ENCODE results near the gene ASAP3.

The ASAP3 gene

GRCh38 chr1:23483321-23484252 lies at the start of gene ASAP3:
Gene ASAP3 (minus strand): TSS chr1:23484179. CDS start chr1:23484133, 46 bp downstream.
- no peak for DNase-seq

GRCh38 chr1:23533246-23534023 lies 49.5 kb upstream of the ASAP3 start:
- DNase-seq, result no peak

- no peak for DNase-seq
These were observed 47.6 kb upstream of the ASAP3 start for GRCh38 chr1:23531562-23532094.

- peak; percentile 76 to 85 for DNase-seq
These were observed 47.0 kb upstream of the ASAP3 start, which contains the start of gene E2F2 for GRCh38 chr1:23530747-23531561. Gene E2F2 (minus strand): TSS chr1:23531233. CDS start chr1:23530793, 440 bp downstream.

- peak in 1 of 2 experiments; percentile 41 for DNase-seq
These were observed 46.2 kb upstream of the ASAP3 start for GRCh38 chr1:23530087-23530746.

- DNase-seq, result no peak
These were observed 45.4 kb upstream of the ASAP3 start for GRCh38 chr1:23529146-23530086.

- DNase-seq, result peak; percentile 69 to 94
These were observed 44.4 kb upstream of the ASAP3 start for GRCh38 chr1:23528250-23528978.

GRCh38 chr1:23527900-23528249 lies 43.9 kb upstream of the ASAP3 start:
- no peak for DNase-seq

- no peak for DNase-seq
These were observed 43.4 kb upstream of the ASAP3 start for GRCh38 chr1:23527366-23527765.

GRCh38 chr1:23526329-23527041 lies 42.5 kb upstream of the ASAP3 start:
- no peak for DNase-seq

GRCh38 chr1:23525558-23526250 lies 41.7 kb upstream of the ASAP3 start:
- DNase-seq, result peak in 1 of 2 experiments; percentile 65

GRCh38 chr1:23524716-23525401 lies 40.9 kb upstream of the ASAP3 start:
- peak; percentile 89 to 91 for DNase-seq

- DNase-seq, result no peak
These were observed 40.2 kb upstream of the ASAP3 start for GRCh38 chr1:23524163-23524562.

- DNase-seq, result no peak
These were observed 38.4 kb upstream of the ASAP3 start for GRCh38 chr1:23522244-23522982.

- DNase-seq, result no peak
These were observed 37.6 kb upstream of the ASAP3 start for GRCh38 chr1:23521588-23521987.

GRCh38 chr1:23517581-23517980 lies 33.6 kb upstream of the ASAP3 start:
- DNase-seq, result no peak

GRCh38 chr1:23515905-23516304 lies 31.9 kb upstream of the ASAP3 start:
- no peak for DNase-seq

Data from NCI-H524 (cell line).